HG02973 (cell line): ENCODE measurements around the gene RRAS.
"Not testable (repeated sequence)": the region's sequence is repeated elsewhere in the genome, so short reads cannot be mapped to it uniquely, and the experiment has no call there.

Experiments used
- ATAC-seq: cut with Tn5 transposase; IDR thresholded peaks from one replicate; pipeline ENCODE4 v1.9.1; 2021; ENCODE audit warnings: moderate library complexity; ENCODE audit not compliant: unreplicated experiment

Gene RRAS

DNA sequence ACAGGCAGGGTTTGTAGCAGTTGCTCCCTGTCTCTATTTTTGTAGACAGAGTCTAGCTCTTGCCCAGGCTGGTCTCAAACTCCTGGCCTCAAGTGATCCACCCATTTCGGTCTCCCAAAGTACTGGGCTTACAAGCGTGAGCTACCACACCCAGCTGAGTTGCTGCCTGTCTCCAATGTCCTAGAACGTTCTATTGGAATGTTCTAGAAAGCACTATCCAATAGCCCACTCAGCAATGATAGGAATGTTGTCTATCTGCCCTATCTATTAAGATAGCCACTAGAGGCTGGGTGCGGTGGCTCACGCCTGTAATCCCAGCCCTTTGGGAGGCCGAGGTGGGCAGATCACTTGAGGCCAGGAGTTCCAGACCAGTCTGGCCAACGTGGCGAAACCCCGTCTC is 6.7 kb downstream of the RRAS start:
- not testable (repeated sequence) for ATAC-seq

DNA sequence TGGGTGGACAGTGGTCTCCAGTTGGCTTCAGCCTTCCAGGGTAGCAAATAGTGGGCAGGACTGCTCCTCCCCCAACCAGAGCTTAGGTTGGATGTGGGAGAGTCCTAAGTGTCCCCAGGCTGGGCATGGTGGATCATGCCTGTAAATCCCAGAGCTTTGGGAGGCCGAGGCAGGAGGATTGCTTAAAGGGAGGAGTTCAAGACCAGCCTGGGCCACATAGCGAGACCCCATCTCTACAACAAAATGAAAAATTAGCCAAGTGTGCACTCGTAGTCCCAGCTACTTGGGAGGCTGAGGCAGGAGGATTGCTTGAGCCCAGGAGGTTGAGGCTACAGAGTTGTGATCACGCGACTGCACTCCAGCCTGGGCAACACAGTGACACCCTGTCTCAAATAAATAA is 7.4 kb downstream of the RRAS start:
- no peak for ATAC-seq

DNA sequence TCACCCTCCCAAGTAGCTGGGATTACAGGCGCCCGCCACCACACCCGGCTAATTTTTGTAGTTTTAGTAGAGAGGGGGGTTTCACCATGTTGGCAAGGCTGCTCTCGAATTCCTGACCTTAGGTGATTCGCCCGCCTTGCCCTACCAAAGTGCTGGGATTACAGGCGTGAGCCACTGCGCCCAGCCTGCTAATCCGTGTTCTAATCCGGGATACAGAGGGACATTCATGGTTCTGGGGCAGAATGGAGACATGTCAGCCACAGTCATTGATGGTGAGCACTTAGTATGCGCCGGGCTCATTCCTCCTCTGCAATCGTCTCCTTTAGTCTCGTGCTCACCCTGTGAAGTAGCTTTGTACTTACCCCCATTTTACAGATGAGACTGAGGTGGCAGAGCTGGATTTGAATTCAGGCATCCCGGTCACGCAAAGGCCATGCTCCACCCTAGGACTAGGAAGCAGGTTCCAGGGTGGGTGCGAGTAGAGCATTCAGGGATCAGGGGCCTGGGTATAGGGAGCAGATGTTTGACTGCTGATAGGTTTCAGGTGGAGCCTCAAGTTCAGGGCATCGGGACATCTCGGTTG is 8.2 kb downstream of the RRAS start:
- no peak for ATAC-seq

DNA sequence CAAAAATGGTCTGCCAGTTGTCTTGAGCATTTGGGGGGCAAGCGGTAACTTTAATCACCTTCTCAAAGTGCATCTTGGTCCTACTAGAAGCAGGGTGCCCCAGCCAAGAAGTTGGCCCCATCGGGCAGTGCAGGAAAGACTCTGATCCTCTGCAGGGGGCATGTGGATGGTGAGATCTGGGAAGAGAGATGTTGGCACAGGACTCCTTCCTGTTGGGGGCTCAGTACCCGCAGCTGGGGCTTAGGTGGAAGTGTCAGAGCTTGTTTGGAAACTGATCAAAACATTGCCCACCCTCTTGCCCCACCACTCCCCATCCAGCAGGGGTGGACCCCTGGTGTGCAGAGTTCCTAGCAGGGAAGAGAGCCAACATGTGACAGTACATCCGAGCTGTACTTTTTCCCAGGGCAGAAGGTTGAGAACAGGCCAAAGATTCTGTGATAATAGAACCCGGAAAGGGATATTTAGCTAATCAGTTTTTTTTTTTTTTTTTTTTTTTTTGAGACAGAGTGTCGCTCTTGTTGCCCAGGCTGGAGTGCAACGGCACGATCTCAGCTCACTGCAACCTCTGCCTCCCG is 8.8 kb downstream of the RRAS start:
- ATAC-seq, result no peak

DNA sequence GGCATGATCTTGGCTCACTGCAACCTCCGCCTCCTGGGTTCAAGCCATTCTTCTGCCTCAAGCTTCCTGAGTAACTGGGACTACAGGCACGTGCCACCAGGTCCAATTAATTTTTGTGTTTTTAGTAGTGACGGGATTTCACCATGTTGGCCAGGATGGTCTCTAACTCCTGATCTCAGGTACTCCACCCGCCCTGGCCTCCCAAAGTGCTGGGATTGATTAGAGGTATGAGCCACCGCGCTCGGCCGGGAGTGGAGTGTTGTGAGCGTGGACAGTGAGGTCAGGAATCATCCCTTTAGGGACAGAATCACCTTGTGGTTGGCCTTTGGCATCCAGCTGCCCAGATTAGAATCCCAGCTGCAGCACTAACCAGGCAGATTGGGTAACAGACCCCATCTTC is 10.3 kb downstream of the RRAS start:
- ATAC-seq, result no peak

DNA sequence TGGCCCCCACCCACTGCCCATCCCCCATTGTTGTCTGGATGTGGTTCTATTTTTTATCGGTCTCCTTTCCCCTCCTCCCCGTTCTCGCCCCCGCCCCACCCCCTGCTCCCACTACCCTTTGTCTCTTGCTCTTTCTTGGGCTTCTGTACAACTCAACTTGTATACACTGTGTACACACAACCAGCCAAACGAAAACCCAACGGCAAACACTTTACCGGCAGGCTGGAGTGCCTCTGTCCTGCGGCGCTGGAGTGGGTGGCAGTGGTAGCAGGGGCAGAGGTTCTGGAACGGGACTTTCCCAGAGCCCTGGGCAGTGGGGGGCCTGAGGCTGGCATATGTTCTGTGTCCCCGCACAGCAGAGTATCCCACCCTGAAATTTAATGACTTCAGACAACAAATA is 13.7 kb downstream of the RRAS start:
- no peak for ATAC-seq

DNA sequence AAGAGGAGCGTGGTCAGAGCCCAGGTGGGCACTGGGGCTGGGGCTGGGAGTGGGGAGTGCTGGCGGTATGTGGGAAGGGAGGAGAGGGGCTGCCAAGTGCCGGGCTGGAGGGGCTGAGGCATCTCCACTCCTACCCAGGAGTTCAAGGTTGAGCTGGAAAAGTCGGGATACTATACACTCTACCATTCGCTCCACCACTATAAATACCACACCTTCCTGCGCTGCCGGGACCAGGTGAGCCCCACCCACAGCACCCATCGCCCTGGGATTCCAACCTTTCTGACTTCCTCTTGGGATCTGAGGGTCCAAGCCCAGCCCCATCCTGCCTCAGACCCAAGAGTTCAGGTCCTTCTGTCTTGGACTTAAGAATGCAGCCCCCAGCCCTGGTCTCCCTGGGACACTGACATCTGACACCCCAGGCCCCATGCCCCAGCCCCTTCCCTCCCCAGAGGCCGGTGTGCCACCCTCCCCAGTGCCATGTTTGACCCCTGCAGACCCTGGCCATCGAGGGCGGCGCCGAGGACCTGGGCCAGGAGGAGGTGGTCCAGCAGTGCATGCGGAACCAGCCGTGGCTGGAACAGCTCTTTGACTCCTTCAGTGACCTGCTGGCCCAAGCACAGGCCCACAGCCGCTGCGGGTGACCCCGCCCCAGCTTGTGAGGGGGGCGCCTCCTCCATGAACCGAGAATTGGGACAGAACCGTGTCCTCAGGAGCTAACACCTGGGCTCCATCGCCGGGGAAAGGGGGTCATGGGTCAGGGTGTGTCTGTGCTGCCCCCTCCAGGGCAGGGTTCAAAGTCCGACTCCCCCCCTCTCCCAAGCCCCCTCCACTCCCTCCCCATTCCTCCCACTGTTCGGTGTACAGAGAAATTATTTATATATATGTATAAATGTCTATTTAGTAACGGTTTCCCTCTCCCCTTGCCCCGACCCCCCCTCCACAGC is 14.7 kb downstream of the RRAS start:
- no peak for ATAC-seq

DNA sequence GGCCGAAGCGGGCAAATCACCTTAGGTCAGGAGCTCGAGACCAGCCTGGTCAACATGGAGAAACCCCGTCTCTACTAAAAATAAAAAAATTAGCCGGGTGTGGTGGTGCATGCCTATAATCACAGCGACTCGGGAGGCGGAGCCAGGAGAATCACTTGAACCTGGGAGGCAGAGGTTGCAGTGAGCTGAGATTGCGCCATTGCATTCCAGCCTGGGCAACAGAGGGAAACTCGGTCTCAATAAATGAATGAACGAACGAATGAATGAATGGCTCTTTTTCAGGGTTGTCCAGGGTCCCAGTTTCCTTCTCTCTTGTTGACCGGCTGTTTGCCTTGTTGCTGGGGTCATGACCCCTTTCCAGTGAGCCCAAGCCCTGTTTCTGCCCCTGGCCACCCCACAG is 22.1 kb downstream of the RRAS start:
- not testable (repeated sequence) for ATAC-seq

DNA sequence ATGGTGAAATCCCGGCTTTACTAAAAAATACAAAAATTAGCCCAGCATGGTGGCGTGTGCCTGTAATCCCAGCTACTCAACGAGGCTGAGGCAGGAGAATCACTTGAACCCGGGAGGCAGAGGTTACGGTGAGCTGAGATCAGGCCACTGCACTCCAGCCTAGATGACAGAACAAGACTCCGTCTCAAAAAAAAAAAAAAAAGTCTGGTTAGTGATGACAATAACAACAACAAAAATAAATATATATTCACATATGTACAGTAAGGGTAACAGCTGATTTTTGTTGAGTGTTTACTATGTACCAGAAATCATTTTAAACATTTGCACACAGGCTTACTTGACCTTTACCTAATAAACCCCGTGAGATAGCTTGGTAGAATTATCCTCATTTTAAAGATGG is 23.0 kb downstream of the RRAS start:
- no peak for ATAC-seq

DNA sequence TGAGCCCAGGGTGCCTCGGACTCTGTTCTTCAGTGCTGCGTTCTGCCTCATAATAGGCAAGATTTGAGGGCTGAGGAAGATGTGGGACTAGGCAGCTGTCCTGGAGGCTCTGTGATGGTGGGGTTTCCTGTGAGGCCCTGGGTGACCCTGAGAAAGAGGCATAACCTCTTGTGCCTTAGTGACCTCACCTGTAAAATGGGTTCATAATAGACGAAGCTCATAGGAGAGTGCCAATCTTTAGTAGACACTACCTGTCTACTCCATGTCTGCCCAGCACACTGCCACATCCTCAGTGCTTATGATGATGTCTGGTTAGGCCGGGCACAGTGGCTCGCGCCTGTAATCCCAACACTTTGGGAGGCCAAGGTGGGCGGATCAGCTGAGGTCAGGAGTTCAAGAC is 23.4 kb downstream of the RRAS start:
- no peak for ATAC-seq

DNA sequence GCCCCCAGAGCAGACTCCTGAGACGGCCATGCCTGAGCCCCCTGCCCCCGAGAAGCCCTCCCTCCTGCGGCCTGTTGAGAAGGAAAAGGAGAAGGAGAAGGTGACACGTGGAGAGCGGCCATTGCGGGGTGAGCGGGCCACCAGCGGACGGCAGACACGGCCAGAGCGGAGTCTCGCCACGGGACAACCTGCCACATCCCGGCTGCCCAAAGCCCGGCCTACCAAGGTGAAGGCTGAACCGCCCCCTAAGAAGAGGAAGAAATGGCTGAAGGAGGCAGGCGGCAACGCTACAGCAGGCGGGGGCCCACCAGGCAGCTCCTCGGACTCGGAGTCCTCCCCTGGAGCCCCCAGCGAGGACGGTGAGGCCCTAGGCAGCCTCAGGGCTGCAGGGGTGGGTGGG is 24.1 kb downstream of the RRAS start:
- ATAC-seq, result no peak

DNA sequence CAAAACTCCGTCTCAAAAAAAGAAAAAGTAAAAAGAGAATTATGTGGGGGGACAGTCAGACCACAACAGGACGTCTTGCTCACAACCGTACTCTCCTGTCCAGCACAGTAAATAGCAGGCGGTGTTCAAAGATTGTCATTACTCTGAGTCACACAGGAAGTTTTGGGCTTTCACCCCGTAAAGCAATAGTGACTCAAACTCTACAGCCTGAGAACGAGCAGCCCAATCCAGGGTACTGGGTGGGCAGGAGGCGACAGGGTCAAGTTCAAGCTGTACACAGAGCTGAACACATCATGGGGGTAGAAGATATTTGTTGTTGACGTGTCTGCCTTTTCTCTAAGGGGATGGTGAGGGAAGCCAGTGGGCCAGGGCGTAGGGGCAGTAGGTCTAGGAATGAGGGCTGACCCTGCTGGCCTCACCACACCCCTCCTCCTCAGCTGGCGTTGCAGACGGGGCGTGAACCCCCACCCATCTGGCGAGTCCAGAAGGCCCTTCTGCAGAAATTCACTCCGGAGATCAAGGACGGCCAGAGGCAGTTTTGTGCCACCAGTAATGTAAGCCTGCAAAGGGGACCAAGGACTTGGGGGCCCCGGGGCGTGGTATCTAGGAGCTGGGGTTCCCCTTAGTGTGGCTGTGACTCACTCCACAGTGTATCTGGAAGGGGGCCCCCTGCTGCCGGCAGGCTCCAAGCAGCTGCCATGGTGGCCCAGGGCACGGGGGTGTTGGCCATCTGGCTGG is 25.7 kb downstream of the RRAS start:
- ATAC-seq, result no peak

DNA sequence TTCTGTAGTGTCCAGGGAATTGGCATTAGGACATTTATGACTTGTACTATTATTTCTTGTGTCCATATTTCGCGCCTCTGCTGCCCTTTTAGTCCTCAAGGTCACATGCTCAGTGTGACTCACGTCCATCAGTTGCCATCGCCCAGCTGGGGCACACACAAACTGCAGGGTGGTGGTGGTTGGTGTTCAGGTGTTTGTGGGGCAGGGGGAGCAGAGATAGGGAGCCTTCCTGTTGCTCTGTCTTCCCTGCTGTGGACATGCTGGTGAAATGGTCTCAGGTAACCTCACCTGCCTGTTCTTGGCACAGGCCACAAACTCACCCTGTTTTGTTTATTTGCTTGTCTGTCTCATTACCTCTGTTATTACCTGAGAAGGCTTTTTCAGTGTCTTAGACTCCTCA is 26.6 kb downstream of the RRAS start:
- no peak for ATAC-seq

DNA sequence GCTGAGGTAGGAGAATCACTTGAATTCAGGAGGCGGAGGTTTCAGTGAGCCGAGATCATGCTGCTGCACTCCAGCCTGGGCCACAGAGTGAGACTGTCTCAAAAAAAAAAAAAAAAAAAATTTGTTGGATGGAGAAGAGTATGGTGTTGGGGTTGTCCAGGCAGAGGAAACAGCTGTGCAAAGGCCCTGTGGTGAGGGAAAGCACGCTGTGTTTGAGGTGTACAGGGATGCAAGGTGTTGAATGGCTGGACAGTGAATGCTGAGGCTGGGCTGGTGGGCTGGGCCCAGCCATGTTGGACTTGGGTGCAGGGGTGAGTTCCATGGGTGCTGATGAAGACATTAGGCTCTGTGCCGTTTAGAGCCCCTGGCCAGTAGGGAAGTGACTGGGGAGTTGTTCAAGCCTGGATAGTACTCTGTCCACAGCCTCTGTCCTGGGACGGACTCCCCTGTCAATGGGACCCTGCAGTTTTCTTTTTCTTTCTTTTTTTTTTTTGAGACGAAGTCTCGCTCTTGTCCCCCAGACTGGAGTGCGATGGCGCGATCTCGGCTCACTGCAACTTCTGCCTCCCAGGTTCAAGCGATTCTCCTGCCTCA is 30.3 kb downstream of the RRAS start:
- no peak for ATAC-seq

DNA sequence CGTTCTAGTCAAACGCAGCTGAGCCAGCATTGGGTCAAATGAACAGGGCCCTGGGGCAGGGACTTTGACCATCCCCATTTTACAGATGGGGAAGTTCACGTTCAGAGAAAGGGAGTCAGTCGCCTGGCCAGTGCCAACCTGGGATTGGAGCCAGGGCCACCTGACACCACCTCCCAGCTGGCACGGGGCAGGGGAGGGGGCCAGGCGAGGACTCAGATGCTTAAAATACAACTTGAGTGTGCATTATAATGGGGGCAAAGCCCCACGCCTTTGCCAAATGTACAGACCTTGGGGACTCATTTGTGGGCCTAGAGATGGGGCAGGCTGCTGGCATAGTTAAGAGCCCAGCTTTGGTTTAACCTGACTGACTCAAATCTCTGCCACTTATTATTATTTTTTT is 34.3 kb downstream of the RRAS start:
- no peak for ATAC-seq

DNA sequence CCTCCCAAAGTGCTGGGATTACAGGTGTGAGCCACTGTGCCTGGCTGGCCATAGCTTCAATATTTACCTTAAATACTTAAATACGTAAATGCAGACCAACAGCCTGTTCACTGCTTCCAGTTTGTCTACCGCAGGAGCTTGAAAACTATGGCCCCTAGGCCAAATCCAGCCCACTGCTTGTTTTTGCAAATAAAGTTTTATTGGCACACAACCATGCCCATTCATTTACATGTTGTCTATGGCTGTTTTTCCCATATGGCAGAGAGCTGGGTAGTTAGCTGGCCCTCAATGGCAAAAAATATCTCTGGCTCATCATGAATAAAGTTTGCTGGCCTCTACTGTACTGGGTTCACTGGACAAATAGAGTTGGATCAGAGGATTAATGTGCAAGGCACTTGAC is 37.1 kb downstream of the RRAS start:
- no peak for ATAC-seq

DNA sequence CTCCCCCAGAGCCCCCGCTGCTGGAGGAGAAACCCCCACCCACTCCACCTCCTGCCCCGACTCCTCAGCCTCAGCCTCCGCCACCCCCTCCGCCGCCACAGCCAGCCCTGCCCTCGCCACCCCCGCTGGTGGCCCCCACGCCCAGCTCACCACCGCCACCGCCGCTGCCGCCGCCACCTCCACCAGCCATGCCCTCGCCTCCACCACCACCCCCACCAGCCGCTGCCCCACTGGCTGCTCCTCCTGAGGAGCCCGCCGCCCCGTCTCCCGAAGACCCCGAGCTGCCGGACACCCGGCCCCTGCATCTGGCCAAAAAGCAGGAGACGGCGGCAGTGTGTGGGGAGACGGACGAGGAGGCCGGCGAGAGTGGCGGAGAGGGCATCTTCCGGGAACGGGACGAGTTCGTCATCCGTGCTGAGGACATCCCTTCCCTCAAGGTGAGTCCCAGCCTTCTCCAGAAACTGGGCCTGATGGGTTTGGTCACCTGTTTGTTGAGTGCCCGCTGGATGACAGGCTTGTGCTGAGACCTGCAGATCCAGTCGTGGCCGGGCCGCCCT is 38.4 kb downstream of the RRAS start:
- ATAC-seq, result no peak

DNA sequence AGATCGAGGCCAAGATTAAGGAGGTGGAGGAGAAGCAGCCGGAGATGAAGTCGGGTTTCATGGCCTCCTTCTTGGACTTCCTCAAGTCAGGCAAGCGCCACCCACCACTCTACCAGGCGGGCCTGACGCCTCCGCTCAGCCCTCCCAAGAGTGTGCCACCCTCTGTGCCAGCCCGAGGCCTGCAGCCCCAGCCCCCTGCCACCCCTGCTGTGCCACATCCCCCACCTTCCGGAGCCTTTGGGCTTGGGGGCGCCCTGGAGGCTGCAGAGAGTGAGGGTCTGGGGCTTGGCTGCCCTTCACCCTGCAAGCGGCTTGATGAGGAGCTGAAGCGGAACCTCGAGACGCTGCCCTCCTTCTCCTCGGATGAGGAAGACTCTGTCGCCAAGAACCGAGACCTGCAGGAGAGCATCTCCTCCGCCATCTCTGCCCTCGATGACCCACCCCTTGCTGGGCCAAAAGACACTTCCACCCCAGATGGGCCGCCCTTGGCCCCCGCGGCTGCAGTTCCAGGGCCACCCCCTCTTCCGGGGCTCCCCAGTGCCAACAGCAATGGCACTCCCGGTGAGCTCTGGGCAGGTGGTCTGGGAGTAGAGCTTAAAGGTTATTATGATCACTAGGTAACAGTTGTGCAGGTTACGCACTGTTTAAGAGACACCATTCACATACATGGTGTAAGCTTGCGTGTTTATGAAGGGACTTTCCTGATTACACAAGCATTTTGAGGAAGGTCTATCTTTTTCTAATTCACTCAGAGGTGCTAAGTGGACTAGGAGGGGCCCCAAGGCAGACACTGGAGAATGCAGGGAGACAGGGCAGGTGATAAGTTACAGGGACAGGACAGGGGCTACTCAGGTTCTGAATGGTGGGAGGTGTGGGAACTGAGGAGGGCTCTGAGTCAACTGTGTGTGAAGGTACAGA is 40.3 kb downstream of the RRAS start:
- no peak for ATAC-seq

DNA sequence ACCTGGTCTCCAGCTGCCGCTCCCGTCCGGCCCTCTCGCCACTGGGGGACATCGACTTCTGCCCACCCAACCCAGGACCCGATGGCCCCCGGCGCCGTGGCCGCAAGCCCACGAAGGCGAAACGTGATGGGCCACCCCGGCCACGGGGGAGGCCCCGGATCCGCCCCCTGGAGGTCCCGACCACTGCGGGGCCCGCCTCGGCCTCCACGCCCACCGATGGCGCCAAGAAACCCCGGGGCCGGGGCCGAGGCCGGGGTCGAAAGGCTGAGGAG is 42.3 kb downstream of the RRAS start:
- no peak for ATAC-seq
